Stromal cell of bone marrow (primary cell): ENCODE measurements around the gene ZFAND4.
"Not testable (repeated sequence)": the region's sequence is repeated elsewhere in the genome, so short reads cannot be mapped to it uniquely, and the experiment has no call there.

ENCODE experiments used
- DNase-seq: peaks from one replicate; pipeline ENCODE4 v3.0.0-alpha.2; 2012; ENCODE audit warnings: low read depth

The ZFAND4 gene

DNA sequence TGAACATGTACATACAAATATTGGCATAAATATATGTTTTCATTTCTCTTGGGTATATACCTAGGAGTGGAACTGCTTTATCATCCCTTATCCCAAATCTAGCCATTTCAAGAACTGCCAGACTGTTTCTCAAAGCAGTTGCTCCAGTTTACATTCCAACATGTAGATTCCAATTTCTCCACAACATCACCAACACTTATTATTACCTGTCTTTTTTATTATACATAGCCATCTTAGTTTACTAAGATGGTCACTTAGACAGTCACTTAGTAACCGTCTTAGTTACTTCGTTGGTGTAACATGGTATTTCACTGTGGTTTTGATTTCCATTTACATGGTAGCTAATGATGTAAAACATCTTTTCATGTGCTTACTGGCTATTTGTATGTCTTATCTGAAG lies 82.7 kb downstream of the ZFAND4 start:
- no peak for DNase-seq

DNA sequence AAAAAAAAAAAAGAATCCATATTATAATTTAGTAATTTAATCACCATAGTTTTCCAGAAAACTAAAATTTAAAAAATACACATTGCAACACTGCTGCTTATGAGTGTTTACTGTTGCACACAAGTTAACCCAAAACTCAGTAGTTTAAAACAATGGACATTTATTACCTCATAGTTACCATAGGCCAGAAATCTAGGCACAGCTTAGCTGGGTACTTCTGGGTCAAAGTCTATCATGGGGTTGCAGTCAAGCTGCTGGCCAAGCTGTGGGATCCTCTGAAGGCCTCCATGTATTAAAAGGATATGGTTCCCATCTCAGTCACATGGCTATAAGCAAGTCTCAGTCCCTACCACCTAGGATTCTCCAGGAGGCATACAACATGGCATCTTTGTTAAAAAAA lies 83.6 kb downstream of the ZFAND4 start:
- DNase-seq, result no peak

DNA sequence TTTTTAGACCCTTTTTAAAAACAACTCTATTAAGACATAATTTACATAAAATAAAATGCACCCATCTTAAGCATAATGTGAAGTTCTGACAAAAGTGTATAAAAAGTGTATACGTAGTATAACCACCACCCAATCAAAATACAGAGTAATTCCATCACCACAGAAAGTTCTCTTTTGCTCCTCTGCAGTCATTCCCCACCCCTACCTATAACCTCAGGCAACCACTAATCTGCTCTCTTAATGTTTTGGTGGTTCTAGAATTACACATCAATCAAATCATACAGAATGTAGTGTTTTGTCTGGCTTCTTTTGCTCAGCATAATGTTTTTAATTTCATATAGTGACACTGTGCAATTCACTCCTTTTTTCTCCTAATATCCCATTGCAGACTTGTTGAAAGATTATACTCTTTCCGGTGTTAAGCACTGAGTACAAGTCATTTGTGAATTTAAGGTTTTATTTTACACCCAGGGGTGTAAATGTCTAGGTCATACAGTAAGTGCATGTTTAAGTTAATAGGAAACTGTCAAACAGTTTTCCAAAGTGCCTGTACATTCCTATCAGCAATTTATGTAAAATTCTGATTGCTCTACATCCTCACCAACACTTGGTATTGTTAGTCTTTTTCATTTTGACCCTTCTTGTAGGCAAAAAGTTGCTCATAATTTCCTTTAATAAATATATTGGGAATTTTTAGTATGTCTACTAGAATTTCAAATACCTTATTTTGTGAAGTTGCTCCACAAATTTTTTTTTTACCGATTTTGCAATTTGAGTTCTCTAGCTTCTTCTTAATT lies 86.3 kb downstream of the ZFAND4 start:
- no peak for DNase-seq

DNA sequence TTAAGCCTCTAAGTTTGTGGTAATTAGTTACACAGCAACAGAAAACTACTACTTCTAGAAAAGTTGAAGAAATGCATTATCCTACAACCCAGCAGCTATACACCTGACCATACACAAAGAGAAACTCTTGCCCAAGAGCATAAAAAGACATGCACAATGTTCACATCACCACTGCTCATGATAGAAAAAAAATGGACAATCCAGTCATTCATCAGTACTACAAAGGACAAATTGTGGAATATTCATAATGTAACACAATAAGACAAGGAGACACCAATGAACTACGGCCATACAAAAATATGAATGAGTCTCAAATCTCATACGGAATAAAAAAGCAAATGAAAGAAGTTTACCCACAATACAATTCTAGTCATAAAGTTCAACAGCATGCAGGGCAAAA lies 87.4 kb downstream of the ZFAND4 start:
- no peak for DNase-seq

DNA sequence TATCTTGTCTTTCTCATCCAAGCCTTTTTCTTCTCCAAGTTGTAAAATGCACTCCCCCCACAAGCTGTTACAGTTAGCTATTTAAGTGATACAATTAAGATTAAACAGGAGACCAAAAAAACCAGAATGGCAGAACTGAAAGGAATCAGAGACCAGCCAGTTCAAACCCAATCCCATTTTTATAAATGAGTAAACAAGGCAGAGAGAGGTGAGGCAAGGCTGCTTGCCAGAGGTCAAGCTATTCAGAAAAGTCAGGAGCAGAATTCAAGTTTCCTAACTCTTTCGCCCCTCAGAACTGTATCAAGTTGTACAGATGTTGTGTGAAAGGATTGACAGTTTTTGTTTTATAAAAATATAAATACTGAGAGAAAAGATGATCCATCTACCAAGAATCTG lies 90.2 kb downstream of the ZFAND4 start:
- DNase-seq, result no peak

DNA sequence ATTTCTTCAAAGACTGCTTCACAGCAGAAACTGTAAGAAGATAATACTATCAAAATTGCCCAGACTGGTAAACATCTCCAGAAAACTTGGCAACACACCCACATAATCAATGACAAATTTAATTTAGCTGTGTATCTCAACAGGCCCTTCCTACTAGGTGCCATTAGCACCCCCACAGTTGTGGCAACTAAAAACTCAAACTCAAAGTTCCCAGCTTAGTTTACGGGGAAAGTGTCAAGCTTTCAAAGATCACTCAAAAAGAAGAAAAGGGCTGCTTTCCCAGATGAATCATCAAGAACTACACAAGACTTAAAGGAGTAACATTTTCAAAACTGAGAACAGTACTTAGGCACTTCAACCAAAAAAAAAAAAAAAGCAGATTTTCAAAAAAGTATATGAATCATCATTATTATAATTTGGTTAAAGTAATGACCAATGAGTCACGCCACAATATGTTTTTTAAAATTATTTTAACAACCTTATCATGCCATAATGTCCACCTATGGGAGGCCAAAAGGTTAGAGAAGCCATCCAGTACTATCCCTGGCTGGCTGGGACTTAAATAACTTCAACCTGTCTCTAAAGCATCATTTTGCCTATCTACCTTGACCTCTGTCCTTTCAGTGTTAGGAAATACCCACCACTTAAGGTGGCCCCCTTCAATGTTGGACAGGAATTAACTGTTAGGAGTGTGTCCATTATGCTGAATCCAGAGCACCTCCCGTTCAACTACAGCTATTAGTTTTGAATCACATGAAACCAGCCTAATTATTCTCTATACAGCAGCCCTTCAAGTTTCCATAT lies 90.8 kb downstream of the ZFAND4 start:
- DNase-seq, result peak; percentile 28

DNA sequence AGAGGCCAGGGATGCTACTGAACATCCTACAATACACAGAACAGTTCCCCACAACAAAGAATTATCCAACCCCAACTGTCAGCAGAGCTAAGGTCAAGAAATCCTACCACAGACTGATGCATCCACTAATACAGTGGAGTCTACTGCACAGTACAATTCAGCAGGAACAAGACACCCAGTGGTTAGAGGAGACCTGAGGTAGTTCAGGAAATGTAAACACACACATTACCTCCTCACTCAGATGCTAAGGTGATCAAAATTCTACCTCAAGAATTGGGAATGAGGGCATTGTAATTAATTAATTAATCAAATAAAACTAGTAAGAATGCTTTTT lies 91.4 kb downstream of the ZFAND4 start:
- no peak for DNase-seq

DNA sequence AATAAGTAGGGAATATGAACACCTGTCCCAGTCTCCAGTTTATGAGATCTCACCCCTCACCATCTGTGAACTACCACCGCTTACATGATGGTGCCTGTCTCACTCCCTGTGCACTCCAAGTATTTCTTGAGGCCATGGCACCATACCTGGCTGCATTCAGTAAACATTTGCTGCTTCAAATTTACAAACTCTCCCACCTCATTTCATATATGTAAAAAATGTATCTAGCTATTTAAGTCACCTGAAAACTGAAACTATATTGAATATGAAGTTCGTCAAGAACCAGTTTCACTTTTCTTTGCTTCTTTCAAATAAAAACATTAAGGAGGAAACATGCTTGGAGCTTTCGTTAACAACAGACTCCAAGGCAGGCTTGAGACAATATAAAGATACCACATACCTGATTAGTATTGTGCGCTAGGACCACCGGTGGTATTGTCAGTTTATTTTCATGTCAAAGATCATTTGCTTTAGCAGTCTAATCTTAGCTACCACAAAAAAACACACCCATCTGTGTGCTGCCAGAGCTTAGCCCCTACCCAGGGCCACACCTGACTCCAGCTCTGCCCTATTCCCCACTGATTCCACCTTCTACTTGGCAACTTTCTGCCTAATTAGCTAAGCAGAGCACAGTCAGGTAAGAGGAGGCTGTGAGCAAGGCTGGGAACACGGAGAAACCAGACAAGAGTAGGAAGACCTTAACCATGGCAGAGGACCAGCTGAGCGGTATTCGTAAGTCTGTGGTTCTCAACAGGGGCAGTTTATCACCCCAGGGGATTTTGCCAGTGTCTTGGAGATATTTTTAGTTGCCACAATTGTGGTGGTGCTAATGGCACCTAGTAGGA lies 92.0 kb downstream of the ZFAND4 start:
- DNase-seq, result no peak

DNA sequence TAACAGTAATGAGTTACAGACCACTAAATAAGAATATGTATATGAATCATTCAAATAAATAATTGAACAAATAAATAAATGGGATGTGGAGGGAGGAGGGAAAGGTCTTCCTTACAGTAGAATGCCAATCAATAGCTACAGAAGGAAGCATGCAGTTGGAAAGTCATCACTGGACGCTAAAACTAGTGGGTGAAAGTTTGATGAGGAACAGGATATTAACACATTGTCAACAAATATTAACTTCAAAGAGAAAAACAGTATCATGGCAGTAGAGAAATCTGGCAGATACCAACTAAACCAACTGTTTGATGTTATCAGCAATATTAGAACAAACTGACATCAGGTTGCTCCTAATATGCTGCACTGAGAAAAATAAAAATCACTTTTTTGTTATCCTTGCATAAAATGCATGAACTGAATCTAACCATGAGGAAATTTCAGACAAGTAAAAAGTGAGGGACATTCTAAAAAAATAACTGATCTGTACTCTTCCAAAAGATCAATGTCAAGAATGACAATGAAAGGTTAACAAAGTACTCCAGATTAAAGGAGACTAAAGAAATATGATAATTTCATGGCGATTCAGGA lies 94.1 kb downstream of the ZFAND4 start:
- DNase-seq, result no peak

DNA sequence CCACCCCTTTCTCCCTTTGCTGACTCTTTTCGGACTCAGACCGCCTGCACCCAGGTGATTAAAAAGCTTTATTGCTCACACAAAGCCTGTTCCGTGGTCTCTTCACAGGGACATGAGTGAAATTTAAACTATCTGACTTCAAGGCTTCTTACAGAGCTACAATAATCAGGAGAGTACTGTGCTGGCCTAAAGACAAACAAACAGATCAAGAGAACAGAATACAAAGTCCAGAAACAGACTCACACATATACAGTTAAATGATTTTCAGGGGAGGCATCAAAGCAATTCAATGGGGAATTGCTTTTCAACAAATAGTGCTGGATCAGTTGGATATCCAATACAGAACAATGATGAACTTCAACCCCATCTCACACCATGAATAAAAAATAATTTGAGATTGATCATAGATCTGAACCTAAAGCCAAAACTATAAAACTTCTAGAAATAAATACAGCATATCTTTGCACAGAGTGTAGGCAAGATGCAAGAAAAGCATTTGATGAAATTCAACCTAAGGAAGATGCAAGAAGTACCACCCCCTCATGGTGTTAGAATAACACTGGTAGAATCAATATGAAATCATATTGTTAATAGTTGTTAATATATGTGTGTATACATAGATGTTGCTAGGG lies 96.5 kb downstream of the ZFAND4 start:
- DNase-seq, result no peak

DNA sequence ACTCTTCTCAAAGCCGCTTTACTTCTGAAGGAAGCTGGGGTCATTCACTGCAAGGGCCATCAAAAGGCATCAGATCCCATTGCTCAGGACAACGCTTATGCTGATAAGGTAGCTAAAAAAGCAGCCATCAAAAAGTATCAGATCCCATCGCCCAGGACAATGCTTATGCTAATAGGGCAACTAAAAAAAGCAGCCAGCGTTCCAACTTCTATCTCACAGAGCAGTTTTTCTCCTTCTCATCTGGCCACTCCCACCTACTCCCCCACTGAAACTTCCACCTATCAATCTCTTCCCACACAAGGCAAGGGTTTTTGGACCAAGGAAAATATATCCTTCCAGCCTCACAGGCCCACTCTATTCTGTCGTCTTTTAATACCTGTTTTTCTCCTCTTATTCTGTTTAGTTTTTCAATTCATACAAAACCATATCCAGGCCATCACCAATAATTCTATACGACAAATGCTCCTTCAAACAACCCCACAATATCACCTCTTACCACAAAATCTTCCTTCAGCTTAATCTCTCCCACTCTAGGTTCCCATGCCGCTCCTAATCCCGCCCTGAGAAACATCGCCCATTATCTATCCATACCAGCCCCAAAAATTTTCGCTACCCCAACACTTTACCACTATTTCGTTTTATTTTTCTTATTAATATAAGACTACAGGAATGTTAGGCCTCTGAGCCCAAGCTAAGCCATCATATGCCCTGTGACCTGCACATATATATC lies 97.4 kb downstream of the ZFAND4 start:
- DNase-seq, result not testable (repeated sequence)

DNA sequence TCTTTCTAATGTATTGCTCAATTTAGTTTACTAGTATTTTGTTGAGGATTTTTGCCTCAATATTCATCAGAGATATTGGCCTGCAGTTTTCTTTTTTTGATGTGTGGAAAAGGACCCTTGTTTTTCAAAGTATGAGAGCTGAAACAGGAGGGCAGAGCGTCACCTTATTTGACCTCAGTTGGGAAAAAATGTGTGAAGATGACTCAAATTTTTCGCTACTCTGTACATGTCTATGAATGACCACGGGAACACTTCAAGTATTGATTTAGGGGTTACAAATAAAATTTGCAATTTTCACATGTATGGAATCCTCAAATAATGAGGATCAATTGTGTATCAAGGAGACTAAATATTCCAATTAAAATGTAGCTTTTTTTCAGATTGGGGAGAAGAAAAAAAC lies 103.1 kb downstream of the ZFAND4 start:
- DNase-seq, result no peak

DNA sequence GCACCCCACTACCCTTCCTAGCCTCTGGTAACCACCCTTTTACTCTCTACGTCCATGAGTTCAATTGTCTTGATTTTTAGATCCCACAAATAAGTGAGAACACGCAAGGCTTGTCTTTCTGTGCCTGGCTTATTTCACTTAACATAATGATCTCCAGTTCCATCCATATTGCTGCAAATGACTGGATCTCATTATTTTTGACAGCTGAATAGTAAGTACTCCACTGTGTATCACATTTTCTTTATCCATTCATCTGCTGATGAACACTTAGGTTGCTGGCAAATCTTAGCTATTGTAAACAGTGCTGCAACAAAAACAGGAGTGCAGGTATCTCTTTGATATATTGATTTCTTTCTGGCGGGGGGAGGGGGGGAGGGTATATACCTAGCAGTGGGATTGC lies 106.2 kb downstream of the ZFAND4 start:
- no peak for DNase-seq
